SHP77 treated with DMSO at 0.1 percent for 48 hours (cell line): Measurements from ENCODE around the gene PLA2G4E.

Source experiments
- DNase-seq: peaks from one replicate; lab custom pipeline; 2025; lab: John Stamatoyannopoulos, UW

The PLA2G4E gene

DNA sequence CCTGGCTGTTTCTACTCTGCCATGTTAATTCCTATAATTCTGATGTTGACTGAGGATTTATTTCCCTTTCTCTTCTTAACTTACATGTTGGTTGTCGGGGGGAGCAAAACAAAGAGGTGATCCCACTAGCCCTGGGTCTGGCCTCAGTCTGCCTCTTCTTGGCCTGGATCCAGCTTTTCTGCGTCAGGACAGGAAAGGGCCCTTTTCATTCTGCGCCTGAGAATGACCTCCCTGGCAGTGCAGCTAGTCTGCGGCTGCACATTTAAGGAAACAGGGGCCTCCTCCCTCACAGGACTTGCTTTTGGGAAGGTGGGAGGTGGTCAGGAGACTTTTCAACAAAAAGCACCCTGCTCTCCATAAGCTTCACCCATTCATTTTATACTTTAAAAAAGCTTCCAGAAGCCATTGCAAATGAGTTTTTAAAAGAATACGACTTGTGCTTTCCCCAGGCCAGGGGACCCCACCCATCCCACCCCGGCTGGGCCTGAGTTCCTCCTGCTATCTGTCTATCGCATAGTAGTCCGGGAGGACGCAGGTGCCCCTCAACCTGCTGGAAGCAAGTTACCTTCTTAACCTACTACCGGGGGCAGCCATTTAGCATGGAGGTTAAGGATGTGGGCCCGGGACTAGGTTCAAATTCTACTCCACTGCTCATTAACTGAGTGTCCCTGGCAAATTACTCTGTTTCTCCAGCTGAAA is 27.2 kb downstream of the PLA2G4E start:
- DNase-seq: no peak

GRCh38 chr15:41992803-41993190 is 28.0 kb downstream of the PLA2G4E start:
- no peak for DNase-seq

- no peak for DNase-seq
Observed at GRCh38 chr15:41992151-41992802, 28.6 kb downstream of the PLA2G4E start.

DNA sequence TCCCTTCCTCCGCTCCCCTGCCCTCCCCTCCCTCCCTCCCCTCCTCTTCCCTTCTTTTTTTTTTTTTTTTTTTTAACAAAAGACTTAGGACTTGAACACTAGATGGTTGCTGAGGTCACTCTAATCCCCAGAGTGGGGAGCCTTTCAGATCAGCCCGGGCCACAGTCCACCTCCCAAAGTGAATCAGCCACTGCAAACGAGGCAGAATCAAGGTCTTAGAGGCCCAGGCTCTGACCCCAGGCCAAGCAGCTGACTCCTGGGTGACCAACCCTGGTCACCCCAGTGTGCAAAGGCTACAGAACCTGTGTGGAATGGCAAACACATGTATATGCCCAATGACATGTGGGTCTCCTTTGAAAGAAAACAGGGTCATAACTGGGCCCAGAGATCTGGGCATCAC is 30.2 kb downstream of the PLA2G4E start:
- DNase-seq: no peak

DNA sequence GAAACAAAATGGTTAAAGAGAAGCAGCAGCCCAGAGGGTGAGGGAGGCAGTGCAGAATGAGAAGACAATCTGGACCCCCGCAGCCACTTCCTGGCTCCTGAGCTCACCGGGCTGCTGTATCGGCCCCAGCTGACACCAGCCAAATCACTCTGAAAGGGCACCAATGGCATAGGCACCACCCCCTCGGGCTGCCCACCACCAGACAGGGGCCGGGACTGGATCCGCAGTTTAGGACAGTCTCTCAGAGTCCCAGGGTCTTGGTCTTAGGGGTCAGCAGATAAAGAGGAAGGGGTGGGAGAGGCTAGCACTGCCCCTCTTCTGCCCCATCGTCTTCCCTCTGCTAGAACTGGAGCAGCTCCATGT is 30.6 kb downstream of the PLA2G4E start:
- DNase-seq: no peak

GRCh38 chr15:41989573-41990242 is 31.1 kb downstream of the PLA2G4E start:
- no peak for DNase-seq

GRCh38 chr15:41988896-41989572 is 31.8 kb downstream of the PLA2G4E start:
- no peak for DNase-seq

GRCh38 chr15:41987925-41988275 is 32.9 kb downstream of the PLA2G4E start:
- DNase-seq: no peak

- DNase-seq: no peak
Observed at GRCh38 chr15:41987246-41987924, 33.5 kb downstream of the PLA2G4E start.

DNA sequence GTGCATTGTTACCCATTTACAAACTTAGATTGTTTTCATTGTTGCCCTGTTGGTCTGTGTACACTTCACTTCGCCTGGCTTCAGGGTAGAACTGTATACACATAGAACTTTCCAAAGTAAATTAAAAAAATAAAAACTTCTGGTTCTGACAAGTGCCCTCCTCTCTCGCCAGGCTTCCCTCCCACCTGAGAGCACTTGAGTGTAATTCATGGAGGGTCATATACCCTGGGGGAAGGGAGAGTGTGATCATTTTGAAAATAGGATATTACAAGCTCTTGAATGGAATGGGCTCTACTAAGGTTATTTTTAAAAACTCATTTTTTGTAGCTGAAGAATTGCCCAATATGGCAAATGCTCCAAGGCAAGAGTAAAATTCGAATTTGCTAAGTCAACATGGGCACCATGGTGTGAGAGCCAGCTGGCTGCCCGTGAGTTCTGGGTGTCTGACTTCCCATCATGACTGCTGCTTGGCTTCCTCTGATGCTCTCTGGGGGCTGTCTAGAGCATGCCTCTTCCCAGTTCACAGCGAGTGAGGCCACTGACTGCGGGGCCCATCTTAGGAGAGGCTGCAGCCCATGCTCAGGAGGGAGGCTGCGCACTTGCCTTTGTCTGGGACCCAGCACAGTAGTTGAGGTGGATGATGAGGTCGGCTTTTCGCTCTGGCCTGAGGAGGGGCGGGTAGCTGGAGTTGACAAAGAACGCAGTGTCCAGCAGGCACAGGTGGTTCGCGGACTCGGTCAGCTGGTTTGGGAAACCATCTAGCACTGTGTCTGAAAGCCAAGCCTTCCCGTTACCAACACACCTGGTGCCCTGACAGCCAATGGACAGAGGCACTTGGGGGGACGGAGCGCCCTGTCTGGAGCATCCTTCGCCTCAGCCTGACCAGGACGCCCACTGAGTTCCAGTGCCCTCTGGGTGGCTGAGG is 35.3 kb downstream of the PLA2G4E start:
- no peak for DNase-seq

GRCh38 chr15:41984622-41985021 is 36.2 kb downstream of the PLA2G4E start:
- DNase-seq: no peak

- DNase-seq: no peak
Observed at GRCh38 chr15:41983621-41984571, 36.9 kb downstream of the PLA2G4E start.

- no peak for DNase-seq
Observed at GRCh38 chr15:41983221-41983620, 37.6 kb downstream of the PLA2G4E start.

DNA sequence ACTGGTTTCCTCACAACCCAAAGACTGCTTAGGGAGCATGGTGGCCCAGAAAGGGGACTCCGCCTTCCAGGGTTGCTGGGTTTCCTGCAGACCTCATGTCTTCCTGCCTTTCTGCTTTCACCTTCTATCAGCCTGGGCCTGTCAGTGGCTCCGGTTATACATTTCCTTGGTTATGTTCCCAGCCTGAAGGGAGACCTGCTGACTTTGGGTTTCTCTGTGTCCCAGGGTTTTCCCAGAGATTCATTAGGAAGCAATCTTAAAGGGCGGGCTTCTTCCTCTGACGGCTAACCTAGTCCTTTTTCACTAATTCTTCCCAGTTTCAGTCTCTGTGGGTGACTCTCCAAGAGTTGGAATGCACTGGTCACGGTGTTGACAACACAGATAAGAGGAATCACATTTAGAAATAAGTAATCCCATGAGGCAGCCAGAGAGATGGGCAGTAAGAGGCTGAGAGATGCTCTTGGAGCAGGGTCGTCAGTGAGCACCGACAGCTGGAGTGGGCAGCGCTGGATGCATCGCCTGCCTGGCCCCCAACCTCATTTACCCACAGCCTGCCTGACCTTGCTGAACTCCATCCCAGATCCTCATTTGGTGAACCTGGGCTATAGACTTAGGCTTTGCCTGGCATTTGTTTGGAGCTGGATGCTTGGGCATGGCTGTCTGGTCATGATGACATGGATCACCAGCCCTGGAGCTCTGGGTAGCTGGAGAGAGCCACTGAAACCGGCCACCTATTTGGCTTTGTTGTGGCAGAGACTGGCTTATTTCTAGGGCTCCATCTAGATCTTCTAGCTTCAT is 38.5 kb downstream of the PLA2G4E start:
- no peak for DNase-seq

GRCh38 chr15:41981371-41982132 is 39.3 kb downstream of the PLA2G4E start:
- no peak for DNase-seq

DNA sequence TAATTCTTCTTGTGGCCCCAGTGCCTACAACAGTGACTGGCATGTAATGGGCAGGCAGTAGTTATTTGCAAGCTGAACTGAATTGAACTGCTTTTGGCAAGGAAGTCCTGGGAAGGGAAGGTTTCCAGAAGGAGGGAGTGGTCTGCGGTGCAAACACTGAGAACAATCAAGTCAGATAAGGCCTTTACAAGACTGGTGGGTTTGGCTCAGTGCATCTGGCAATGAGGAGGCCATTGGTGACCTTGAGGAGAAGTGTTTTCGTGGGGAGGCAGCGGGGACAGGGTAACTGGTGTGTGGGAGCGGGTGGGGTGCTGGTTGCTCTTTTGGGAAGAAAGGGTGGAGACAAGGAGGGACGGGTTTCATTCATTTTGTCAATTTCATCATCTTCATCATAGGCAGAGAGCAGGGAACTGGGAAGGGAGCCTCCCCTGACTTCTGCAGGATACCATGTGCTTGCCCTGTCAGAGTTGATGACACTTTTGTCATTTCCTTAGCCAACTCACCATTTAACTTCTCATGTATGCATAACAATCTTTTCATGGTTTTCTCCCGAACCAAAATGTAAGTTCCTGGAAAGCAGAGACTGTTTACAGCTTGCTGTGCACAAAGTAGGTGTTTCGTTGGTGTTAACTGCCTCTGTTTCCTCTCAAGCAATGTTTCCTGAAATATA is 40.1 kb downstream of the PLA2G4E start:
- no peak for DNase-seq

GRCh38 chr15:41979493-41980266 is 41.2 kb downstream of the PLA2G4E start:
- DNase-seq: no peak
